Mesothelial cell of epicardium (in vitro differentiated cells): ENCODE measurements around the gene ELMO1. TPM values are rescaled to one million over a fixed set of nuclear protein-coding genes. Genes with fewer than 3 reads are reported as not detected.

ENCODE experiments used
- DNase-seq, 2 experiments: peaks; one replicate each; pipeline ENCODE4 v3.0.0; 2021; ENCODE audit warnings: low spot score in 2 of 2; ENCODE audit not compliant: unreplicated experiment in 2 of 2
- H3K27ac Mint-ChIP-seq: 2 replicates; pipeline ENCODE4 v1.8.0; 2021; ENCODE audit warnings: mixed read lengths
- H3K27me3 Mint-ChIP-seq: 2 replicates; pipeline ENCODE4 v1.8.0; 2021; ENCODE audit warnings: low read depth, mixed read lengths
- H3K36me3 Mint-ChIP-seq: 2 replicates; pipeline ENCODE4 v1.8.0; 2021; ENCODE audit warnings: mixed read lengths
- H3K4me1 Mint-ChIP-seq: 2 replicates; pipeline ENCODE4 v1.8.0; 2021; ENCODE audit warnings: mixed read lengths
- H3K4me3 Mint-ChIP-seq: 2 replicates; pipeline ENCODE4 v1.8.0; 2021; ENCODE audit warnings: mild to moderate bottlenecking, moderate library complexity, mixed read lengths
- H3K9me3 Mint-ChIP-seq: 2 replicates; pipeline ENCODE4 v1.8.0; 2021; ENCODE audit warnings: mixed read lengths
- total RNA-seq: library from RNA; stranded (reverse); gene quantifications from 3 replicates; pipeline ENCODE4 v1.2.1, GENCODE V29; 2021
- TF ChIP-seq, protein P1 (sequence below): fragments of 200-600 bp; sonication (generic); IDR thresholded peaks from one replicate; pipeline ENCODE4 v1.5.0; 2021; ENCODE audit warnings: antibody characterized with exemption; ENCODE audit not compliant: unreplicated experiment

Gene ELMO1
- total RNA-seq, 1 donor from 2014 or later: 9.6 TPM

DNA sequence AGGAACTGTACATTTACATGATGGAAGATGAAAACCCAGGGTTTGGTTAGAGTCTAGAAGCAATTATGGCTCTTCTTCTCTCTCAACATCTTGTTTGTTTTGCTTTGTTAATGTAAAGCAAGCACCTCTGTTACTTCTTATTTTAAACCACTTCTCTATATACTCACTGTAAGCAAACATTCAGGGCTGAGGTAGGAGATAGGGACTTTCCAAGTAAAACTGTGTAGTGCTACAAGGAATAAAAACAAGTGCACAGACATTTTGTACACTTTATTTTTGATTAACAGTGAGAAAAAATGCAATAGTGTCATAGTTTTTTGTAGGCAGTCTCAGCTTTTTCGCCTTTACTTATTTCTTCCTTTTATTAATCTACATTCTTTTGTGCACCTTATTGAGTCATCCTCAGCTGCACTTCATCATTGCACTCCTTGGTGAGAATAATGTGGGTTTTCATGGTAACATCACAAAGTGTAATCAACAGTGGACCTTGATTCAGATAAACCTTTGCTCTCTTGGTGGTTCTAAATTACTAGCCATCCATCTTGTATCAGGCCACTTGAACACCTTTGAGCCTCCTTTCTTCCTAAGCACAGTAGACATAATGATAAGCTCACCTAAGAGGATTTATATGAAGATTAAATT lies 52.9 kb downstream of the ELMO1 start:
- Mint-ChIP-seq H3K9me3 (no peaks in the 10 kb centered on the region), H3K27ac (no peak overlapping the region), H3K4me1 (no peaks in the 10 kb centered on the region), H3K4me3 (no peak overlapping the region), H3K27me3 (no peaks in the 10 kb centered on the region), H3K36me3 (no peaks in the 10 kb centered on the region)
- no peak for DNase-seq
- TF ChIP-seq, protein P1, sequence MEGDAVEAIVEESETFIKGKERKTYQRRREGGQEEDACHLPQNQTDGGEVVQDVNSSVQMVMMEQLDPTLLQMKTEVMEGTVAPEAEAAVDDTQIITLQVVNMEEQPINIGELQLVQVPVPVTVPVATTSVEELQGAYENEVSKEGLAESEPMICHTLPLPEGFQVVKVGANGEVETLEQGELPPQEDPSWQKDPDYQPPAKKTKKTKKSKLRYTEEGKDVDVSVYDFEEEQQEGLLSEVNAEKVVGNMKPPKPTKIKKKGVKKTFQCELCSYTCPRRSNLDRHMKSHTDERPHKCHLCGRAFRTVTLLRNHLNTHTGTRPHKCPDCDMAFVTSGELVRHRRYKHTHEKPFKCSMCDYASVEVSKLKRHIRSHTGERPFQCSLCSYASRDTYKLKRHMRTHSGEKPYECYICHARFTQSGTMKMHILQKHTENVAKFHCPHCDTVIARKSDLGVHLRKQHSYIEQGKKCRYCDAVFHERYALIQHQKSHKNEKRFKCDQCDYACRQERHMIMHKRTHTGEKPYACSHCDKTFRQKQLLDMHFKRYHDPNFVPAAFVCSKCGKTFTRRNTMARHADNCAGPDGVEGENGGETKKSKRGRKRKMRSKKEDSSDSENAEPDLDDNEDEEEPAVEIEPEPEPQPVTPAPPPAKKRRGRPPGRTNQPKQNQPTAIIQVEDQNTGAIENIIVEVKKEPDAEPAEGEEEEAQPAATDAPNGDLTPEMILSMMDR: no peak

DNA sequence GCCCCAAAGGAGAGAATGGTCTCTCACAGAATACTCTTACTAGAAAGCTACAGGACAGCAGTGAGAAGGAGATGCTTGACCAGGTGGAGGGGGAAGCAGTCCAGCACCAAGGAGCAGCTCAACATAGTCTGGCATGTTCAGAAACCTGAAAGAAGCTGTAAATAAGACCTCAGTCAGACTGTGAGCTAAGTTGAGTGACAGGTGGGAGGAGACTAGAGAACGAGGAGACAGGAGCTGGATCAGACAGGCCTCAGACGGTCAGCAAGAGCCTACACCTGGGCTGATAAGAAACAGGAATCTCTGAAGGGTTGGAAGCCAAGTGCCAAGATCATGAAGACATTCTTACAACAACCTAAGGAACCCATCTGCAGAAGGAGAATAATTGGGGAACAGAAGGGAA lies 54.5 kb downstream of the ELMO1 start:
- Mint-ChIP-seq H3K27ac (no peak overlapping the region), H3K9me3 (no peaks in the 10 kb centered on the region), H3K4me1 (no peaks in the 10 kb centered on the region), H3K4me3 (no peak overlapping the region), H3K27me3 (no peaks in the 10 kb centered on the region), H3K36me3 (no peaks in the 10 kb centered on the region)
- TF ChIP-seq, protein P1: no peak
- DNase-seq: no peak

DNA sequence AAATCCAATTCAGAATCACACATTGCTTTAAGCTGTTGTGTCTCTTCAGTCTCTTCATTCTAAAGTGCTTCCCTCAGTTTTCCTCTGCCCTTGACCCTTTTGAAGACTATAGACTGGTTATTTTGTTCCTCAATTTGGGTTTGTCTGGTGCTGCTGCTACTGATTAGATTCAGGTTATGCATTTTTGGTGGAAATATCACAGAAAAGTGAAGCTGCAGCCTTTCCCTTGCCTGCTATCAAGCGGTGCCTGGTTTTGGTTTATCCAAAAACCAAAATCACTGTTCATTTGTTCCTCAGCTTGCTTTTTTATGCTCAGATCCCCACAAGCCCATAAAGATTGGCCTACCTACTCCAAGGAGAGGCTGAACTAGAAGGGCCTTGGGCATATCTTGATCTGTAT lies 55.2 kb downstream of the ELMO1 start:
- Mint-ChIP-seq H3K27ac (no peak overlapping the region), H3K9me3 (no peaks in the 10 kb centered on the region), H3K4me3 (no peak overlapping the region), H3K36me3 (no peaks in the 10 kb centered on the region), H3K4me1 (no peaks in the 10 kb centered on the region), H3K27me3 (no peaks in the 10 kb centered on the region)
- TF ChIP-seq, protein P1: no peak
- DNase-seq: no peak

DNA sequence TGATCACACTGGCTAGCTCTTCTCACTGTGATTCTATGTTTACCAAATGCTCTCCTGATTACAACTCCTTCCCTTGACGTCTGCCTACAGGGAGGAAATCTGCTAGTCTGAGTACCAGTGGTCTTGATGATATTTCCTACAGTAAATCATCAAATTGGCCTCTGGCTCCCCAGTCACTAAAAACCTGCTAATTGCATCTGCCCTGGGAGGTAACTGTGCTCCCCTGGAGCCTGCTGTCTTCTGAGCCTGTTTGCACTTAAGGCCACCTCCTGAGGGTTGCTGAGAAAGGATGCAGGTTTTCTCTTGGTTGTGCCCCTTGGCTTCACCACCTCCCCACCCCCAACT lies 56.0 kb downstream of the ELMO1 start:
- TF ChIP-seq, protein P1: no peak
- H3K4me3 Mint-ChIP-seq: no peak overlapping the region
- no peaks in the 10 kb centered on the region for H3K4me1 Mint-ChIP-seq
- H3K36me3 Mint-ChIP-seq: no peaks in the 10 kb centered on the region
- no peaks in the 10 kb centered on the region for H3K9me3 Mint-ChIP-seq
- DNase-seq: no peak
- H3K27ac Mint-ChIP-seq: no peak overlapping the region
- H3K27me3 Mint-ChIP-seq: no peaks in the 10 kb centered on the region

DNA sequence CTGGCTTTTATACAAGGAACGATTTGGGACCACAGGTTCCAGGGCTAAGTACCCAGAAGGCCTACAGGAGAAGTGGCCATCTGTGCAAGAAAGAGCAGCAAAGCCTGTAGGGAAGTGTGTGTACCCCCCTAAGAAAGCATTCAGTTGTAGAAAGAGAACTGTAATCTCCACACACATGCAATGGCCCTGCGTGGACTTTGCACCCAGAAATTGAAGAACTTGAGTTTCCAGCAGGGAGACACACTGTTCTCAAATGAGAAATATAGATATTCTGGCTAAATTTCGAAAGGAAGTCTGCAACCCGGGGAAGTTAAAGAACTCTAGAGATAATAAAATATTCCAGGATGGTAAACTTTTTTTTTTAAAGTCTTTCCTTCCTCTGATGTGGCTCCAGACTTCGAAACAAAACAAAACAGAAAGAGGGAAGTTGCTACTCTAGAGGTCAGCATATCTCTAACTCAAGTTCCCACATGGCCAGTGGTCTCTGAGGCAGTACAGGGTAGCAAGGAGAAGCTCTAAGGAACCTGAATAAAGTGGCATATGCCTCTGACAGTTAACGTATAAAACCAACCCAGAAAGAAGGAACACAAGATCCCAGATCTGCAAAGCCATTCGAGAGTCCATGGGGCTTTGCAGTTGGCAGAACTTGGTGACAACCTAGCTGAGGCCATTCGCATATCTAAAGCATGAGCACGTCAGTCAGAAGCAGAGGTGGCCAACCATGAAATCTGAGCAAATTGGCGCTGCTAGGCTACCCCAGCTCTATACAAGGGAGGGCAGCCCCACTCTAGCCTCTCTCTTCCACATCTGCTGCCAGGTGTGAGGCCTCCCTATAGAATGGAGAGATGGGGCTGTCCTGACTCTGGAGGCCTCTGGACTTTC lies 56.6 kb downstream of the ELMO1 start:
- DNase-seq: no peak
- Mint-ChIP-seq H3K4me3 (no peak overlapping the region), H3K27me3 (no peaks in the 10 kb centered on the region), H3K9me3 (no peaks in the 10 kb centered on the region), H3K4me1 (no peaks in the 10 kb centered on the region), H3K27ac (no peak overlapping the region), H3K36me3 (no peaks in the 10 kb centered on the region)
- TF ChIP-seq, protein P1: no peak
